Endothelial cell of umbilical vein (primary cell): ENCODE results near the gene PSD2. TPM values are rescaled to one million over a fixed set of nuclear protein-coding genes. Genes with fewer than 3 reads are reported as not detected.

ENCODE experiments used
- BruUV-seq: library from RNA; stranded (reverse); fragments of 400-500 nt; replicated peaks from 2 replicates; lab custom pipeline; 2021; lab: Mats Ljungman, UMichigan
- CTCF ChIA-PET: fragments of 300-600, 350-600 bp; sonication (Branson Sonifier 250); formaldehyde crosslinking; loops from one replicate; lab custom pipeline; 2021; ENCODE audit warnings: antibody characterized with exemption, inconsistent platforms; lab: Charles Lee
- POLR2A ChIA-PET: fragments of 300-600, 350-600 bp; sonication (Branson Sonifier 250); formaldehyde crosslinking; loops from one replicate; lab custom pipeline; 2021; ENCODE audit warnings: antibody characterized with exemption, inconsistent platforms; lab: Charles Lee
- DNase-seq: peaks from one replicate; pipeline ENCODE4 v3.0.0-alpha.2; 2011; ENCODE audit warnings: low read depth, low spot score
- FAIRE-seq: peaks from 2 replicates; lab custom pipeline; 2011; peaks lifted over from hg19 to GRCh38; lab: Jason Lieb, UNC
- H2AFZ ChIP-seq: 2 replicates; pipeline ENCODE4 v1.6.0; 2012; ENCODE audit warnings: low read depth, low read length, control low read depth, inconsistent platforms
- H3K27ac ChIP-seq: 2 replicates; pipeline ENCODE4 v1.5.1; 2011; ENCODE audit warnings: low read depth, mild to moderate bottlenecking, control low read depth, low read length, moderate library complexity; ENCODE audit not compliant: insufficient read depth
- H3K27me3 ChIP-seq, 2 experiments: 2 replicates each; pipeline versions ENCODE4 v1.6.0 to v1.6.1; 2011; ENCODE audit warnings: low read length in 2 of 2, mixed read lengths in 1 of 2; ENCODE audit not compliant: control insufficient read depth in 2 of 2, insufficient read depth in 2 of 2
- H3K36me3 ChIP-seq, 2 experiments: 2 replicates in 1 of 2; 3 replicates in 1 of 2; pipeline ENCODE4 v1.5.1; 2011; ENCODE audit warnings: low read length in 2 of 2, mild to moderate bottlenecking in 1 of 2, moderate library complexity in 1 of 2; ENCODE audit not compliant: control insufficient read depth in 2 of 2, insufficient read depth in 2 of 2; ENCODE audit errors: extremely low read depth in 1 of 2
- H3K4me1 ChIP-seq: 3 replicates; pipeline ENCODE4 v1.5.1; 2011; ENCODE audit warnings: mild to moderate bottlenecking, low read length; ENCODE audit not compliant: control insufficient read depth, insufficient read depth; ENCODE audit errors: extremely low read depth
- H3K4me2 ChIP-seq: 2 replicates; pipeline ENCODE4 v1.6.1; 2011; ENCODE audit warnings: low read length, control low read depth, mixed read lengths; ENCODE audit not compliant: insufficient read depth
- H3K4me3 ChIP-seq, 3 experiments: fragments of 200-600 bp in 1 of 3; sonication (generic), shearing (Covaris generic) in 1 of 3; replicated peaks in 1 of 3; 2 replicates each; pipeline ENCODE4 v1.5.1; 2011 to 2016; ENCODE audit warnings: control low read depth in 3 of 3, low read length in 3 of 3, mild to moderate bottlenecking in 2 of 3, inconsistent platforms in 1 of 3, low read depth in 1 of 3, moderate library complexity in 1 of 3; ENCODE audit not compliant: insufficient read depth in 1 of 3
- H3K79me2 ChIP-seq: 2 replicates; pipeline ENCODE4 v1.6.0; 2012; ENCODE audit warnings: low read length, inconsistent platforms; ENCODE audit not compliant: control insufficient read depth, insufficient read depth
- H3K9ac ChIP-seq: replicated peaks from 2 replicates; pipeline ENCODE3; 2011; ENCODE audit warnings: low read length, control low read depth; ENCODE audit not compliant: insufficient read depth; ENCODE audit errors: extremely low read depth
- H3K9me1 ChIP-seq: replicated peaks from 3 replicates; pipeline ENCODE4 v1.6.0; 2011; ENCODE audit warnings: mild to moderate bottlenecking, low read length; ENCODE audit not compliant: control insufficient read depth, insufficient read depth; ENCODE audit errors: extremely low read depth
- H3K9me3 ChIP-seq: replicated peaks from 2 replicates; pipeline ENCODE4 v1.5.1; 2012; ENCODE audit warnings: low read length, inconsistent platforms; ENCODE audit not compliant: control insufficient read depth, insufficient read depth
- H4K20me1 ChIP-seq: replicated peaks from 2 replicates; pipeline ENCODE3; 2011; ENCODE audit warnings: mild to moderate bottlenecking, low read length; ENCODE audit not compliant: control insufficient read depth, insufficient read depth; ENCODE audit errors: extremely low read depth
- EZH2 ChIP-seq: IDR thresholded peaks from 2 replicates; pipeline ENCODE4 v1.6.1; 2012; ENCODE audit warnings: borderline replicate concordance, low read depth, mild to moderate bottlenecking, moderate library complexity, low read length, inconsistent platforms; ENCODE audit not compliant: severe bottlenecking
- FOS ChIP-seq: IDR thresholded peaks from 2 replicates; pipeline ENCODE4 v1.6.1; 2011; ENCODE audit warnings: mild to moderate bottlenecking, low read length, moderate library complexity, borderline replicate concordance; ENCODE audit not compliant: insufficient read depth
- GATA2 ChIP-seq: IDR thresholded peaks from 2 replicates; pipeline ENCODE4 v1.7.0; 2011; ENCODE audit warnings: low read depth, mild to moderate bottlenecking, moderate library complexity, mixed read lengths, low read length; ENCODE audit not compliant: insufficient read length, insufficient read depth
- JUN ChIP-seq: IDR thresholded peaks from 2 replicates; pipeline ENCODE4 v1.6.1; 2011; ENCODE audit warnings: borderline replicate concordance, low read depth; ENCODE audit not compliant: insufficient read length, insufficient read depth
- MYC ChIP-seq: IDR thresholded peaks from one replicate; pipeline ENCODE4 v1.6.1; 2011; ENCODE audit warnings: mild to moderate bottlenecking, low read depth, low read length
- POLR2A ChIP-seq: IDR thresholded peaks from 2 replicates; pipeline ENCODE4 v1.6.1; 2012; ENCODE audit warnings: low read depth, mild to moderate bottlenecking, control low read depth, low read length
- POLR2AphosphoS5 ChIP-seq: IDR thresholded peaks from 2 replicates; pipeline ENCODE4 v1.6.1; 2012; ENCODE audit warnings: low read depth, mild to moderate bottlenecking, control low read depth, low read length, moderate library complexity; ENCODE audit not compliant: insufficient read depth
- dilution Hi-C: fragments of 300-500 bp; cut with MboI; formaldehyde crosslinking; loops from one replicate; pipeline ENCODE4 v1.15.0; 2019; ENCODE audit warnings: low sequenced_read_pairs; ENCODE audit not compliant: extremely low pct_ligation_motif_present
- intact Hi-C: fragments of 100-400 bp; cut with micrococcal nuclease; formaldehyde crosslinking; loops from one replicate; pipeline ENCODE4 v1.10.0; 2022
- polyA plus RNA-seq, 4 experiments: library from polyadenylated mRNA; depleted of rRNA in 3 of 4; stranded (reverse) in 3 of 4; unstranded in 1 of 4; fragments of >200 nt; gene quantifications; 2 replicates each; pipeline versions ENCODE4 v1.2.1 to v1.2.3, GENCODE V29; 2011 to 2012; ENCODE audit warnings: missing spikeins in 1 of 4
- total RNA-seq: library from RNA; stranded (reverse); gene quantifications from 2 replicates; pipeline ENCODE4 v1.2.3, GENCODE V29; 2021
- TF ChIP-seq, protein P1 (sequence below), 2 donors: IDR thresholded peaks; 1 replicate in 1 of 2; 2 replicates in 1 of 2; pipeline ENCODE4 v1.5.1; 2011; ENCODE audit warnings: low read length in 2 of 2, mild to moderate bottlenecking in 2 of 2, moderate library complexity in 2 of 2, control low read depth in 1 of 2, inconsistent platforms in 1 of 2, low read depth in 1 of 2; ENCODE audit not compliant: insufficient read depth in 1 of 2; ENCODE audit errors: extremely low read depth in 1 of 2
- TF ChIP-seq, protein P2 (sequence below): IDR thresholded peaks from 2 replicates; pipeline ENCODE4 v1.6.1; 2011; ENCODE audit not compliant: insufficient read depth, insufficient read length

The PSD2 gene
- total and polyA plus RNA-seq, 2 donors (not counting 3 experiments of a cell fraction or from before 2014, with no cell fraction given), result not detected

DNA sequence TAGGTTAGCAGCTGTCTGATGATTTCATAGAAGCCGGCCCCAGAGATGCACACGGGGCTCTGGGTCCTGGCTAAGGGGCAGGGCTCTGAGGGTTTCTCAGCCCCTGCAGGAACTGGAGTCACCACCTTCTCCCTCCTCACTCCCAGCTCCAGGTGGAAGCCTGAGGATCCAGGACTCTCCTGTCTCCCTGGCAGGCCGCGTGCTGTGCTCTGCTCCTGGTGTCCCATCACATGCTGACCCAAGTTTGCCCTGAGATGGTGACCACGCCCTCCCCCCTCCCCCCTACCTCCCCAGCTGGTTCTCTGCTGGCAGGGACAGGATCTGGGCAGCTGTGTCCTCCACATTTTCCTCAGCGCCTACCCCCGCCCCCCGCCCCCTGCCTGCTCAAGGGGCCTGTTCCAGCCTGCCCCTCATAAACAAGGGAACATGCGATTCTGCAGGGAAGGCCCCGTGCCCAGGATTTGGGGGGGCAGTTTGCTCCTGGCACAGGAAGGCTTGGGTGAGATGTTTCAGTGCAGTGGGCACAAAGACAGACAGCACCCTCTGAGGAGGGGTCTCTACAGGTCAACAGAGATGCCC is 87.4 kb downstream of the PSD2 start:
- no TSS peak for BruUV-seq
- dilution Hi-C loops, result no loop called here

DNA sequence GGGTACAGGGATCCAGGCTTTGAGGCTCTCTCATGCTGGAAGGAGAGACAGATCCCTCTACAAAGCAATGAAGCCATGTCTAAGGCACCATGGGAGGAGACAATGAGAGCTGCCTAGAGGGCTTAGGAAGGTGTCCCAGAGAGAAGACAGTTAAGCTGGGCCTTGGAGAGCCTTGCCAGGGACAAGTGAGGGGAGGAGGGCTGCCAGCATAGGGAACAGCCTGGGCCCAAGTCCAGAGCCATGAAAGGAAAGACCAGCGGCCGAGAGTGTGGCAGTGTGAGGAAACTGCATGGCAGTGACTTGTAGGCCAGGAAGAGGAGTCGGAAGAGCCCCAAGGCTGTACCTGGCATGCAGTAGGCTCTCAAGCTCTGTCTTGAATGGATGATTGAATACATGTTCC is 88.5 kb downstream of the PSD2 start:
- CTCF ChIA-PET, result interaction anchor here (1.4 to 2.2 kb wide), 2 partner anchors 97 to 119 kb away, joined by 3 to 7 read pairs; no protein-coding TSS in a partner anchor
- Histone ChIP-seq H3K9ac (no peak overlapping the region), H3K9me1 (no peaks in the 10 kb centered on the region), H4K20me1 (no peaks in the 10 kb centered on the region), H3K79me2 (no peaks in the 10 kb centered on the region), H3K4me1 (no peaks in the 10 kb centered on the region), H3K4me2 (no peak overlapping the region), H3K36me3 (no peaks in the 10 kb centered on the region), H3K27me3 (peaks cover 2 to 5% of the 10 kb centered on the region in 2 experiments), H3K27ac (no peak overlapping the region), H3K4me3 (no peak overlapping the region), H3K9me3 (no peaks in the 10 kb centered on the region), H2AFZ (no peak overlapping the region)
- intact Hi-C loops, result no loop called here
- no peak for DNase-seq
- dilution Hi-C loops, result no loop called here
- no peak for FAIRE-seq
- POLR2A ChIA-PET, result no interaction called here
- no TSS peak for BruUV-seq
- TF ChIP-seq FOS (no peak), GATA2 (no peak), POLR2A (no peak), JUN (no peak), MYC (no peak), EZH2 (no peak), POLR2AphosphoS5 (no peak)
- TF ChIP-seq, protein P1, sequence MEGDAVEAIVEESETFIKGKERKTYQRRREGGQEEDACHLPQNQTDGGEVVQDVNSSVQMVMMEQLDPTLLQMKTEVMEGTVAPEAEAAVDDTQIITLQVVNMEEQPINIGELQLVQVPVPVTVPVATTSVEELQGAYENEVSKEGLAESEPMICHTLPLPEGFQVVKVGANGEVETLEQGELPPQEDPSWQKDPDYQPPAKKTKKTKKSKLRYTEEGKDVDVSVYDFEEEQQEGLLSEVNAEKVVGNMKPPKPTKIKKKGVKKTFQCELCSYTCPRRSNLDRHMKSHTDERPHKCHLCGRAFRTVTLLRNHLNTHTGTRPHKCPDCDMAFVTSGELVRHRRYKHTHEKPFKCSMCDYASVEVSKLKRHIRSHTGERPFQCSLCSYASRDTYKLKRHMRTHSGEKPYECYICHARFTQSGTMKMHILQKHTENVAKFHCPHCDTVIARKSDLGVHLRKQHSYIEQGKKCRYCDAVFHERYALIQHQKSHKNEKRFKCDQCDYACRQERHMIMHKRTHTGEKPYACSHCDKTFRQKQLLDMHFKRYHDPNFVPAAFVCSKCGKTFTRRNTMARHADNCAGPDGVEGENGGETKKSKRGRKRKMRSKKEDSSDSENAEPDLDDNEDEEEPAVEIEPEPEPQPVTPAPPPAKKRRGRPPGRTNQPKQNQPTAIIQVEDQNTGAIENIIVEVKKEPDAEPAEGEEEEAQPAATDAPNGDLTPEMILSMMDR (IDR thresholded peaks at IDR 0.05; ENCODE audit: extremely low read depth in 1 of 2, insufficient read depth in 1 of 2, low read depth in 1 of 2, low read length in 2 of 2), result no peak
- TF ChIP-seq, protein P2, sequence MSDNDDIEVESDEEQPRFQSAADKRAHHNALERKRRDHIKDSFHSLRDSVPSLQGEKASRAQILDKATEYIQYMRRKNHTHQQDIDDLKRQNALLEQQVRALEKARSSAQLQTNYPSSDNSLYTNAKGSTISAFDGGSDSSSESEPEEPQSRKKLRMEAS, result no peak

More for the DNA sequence above, 87.4 kb downstream of the PSD2 start:
- no peak for FAIRE-seq
- Histone ChIP-seq H3K4me3 (no peak overlapping the region), H3K79me2 (no peaks in the 10 kb centered on the region), H3K9ac (no peak overlapping the region), H4K20me1 (no peaks in the 10 kb centered on the region), H3K27ac (no peak overlapping the region), H3K4me2 (no peak overlapping the region), H3K4me1 (no peaks in the 10 kb centered on the region), H2AFZ (no peak overlapping the region), H3K36me3 (no peaks in the 10 kb centered on the region), H3K9me1 (no peaks in the 10 kb centered on the region), H3K9me3 (no peaks in the 10 kb centered on the region), H3K27me3 (peaks cover 0 to 2% of the 10 kb centered on the region in 2 experiments)
- ChIA-PET CTCF (interaction anchor here (0.6 kb wide), 1 partner anchor 81 kb away, joined by 3 read pairs; no protein-coding TSS in a partner anchor), POLR2A (no interaction called here)
- TF ChIP-seq POLR2AphosphoS5, result no peak
- no peak for TF ChIP-seq JUN
- no peak for TF ChIP-seq FOS
- no peak for DNase-seq
- intact Hi-C loops, result no loop called here
